ENCODE measurements around the gene JAK3. TPM values are rescaled to one million over a fixed set of nuclear protein-coding genes. Genes with fewer than 3 reads are reported as not detected.

Gene JAK3
- total RNA-seq, 1 donor from 2014 or later: 30.9 TPM

GRCh38 chr19:17794412-17794730 is 53.4 kb downstream of the JAK3 start:
- Mint-ChIP-seq H3K36me3 (ENCODE audit: low read depth, unreplicated experiment) (no peaks in the 10 kb centered on the region), H3K9me3 (ENCODE audit: unreplicated experiment) (no peaks in the 10 kb centered on the region), H3K4me1 (ENCODE audit: unreplicated experiment) (peaks cover 4% of the 10 kb centered on the region), H3K27ac (ENCODE audit: unreplicated experiment) (no peak overlapping the region), H3K4me3 (ENCODE audit: unreplicated experiment) (no peak overlapping the region), H3K27me3 (ENCODE audit: unreplicated experiment) (peaks cover 4% of the 10 kb centered on the region)
- no peak for TF ChIP-seq CTCF (IDR thresholded peaks at IDR 0.05; ENCODE audit: unreplicated experiment)
- DNase-seq (ENCODE audit: low spot score): no peak

- no peaks in the 10 kb centered on the region for H3K36me3 Mint-ChIP-seq (ENCODE audit: low read depth, unreplicated experiment)
- H3K27ac Mint-ChIP-seq (ENCODE audit: unreplicated experiment): no peak overlapping the region
- no peak overlapping the region for H3K4me3 Mint-ChIP-seq (ENCODE audit: unreplicated experiment)
- H3K27me3 Mint-ChIP-seq (ENCODE audit: unreplicated experiment): peaks cover 3% of the 10 kb centered on the region
- no peaks in the 10 kb centered on the region for H3K9me3 Mint-ChIP-seq (ENCODE audit: unreplicated experiment)
- no peak for TF ChIP-seq CTCF (IDR thresholded peaks at IDR 0.05; ENCODE audit: unreplicated experiment)
- H3K4me1 Mint-ChIP-seq (ENCODE audit: unreplicated experiment): peaks cover 4% of the 10 kb centered on the region
- DNase-seq (ENCODE audit: low spot score): no peak
Observed at GRCh38 chr19:17790059-17790780, 57.6 kb downstream of the JAK3 start.

- Mint-ChIP-seq H3K27ac (ENCODE audit: unreplicated experiment) (no peak overlapping the region), H3K36me3 (ENCODE audit: low read depth, unreplicated experiment) (no peaks in the 10 kb centered on the region), H3K4me1 (ENCODE audit: unreplicated experiment) (peaks cover 4% of the 10 kb centered on the region), H3K9me3 (ENCODE audit: unreplicated experiment) (no peaks in the 10 kb centered on the region), H3K27me3 (ENCODE audit: unreplicated experiment) (no peaks in the 10 kb centered on the region), H3K4me3 (ENCODE audit: unreplicated experiment) (no peak overlapping the region)
- no peak for TF ChIP-seq CTCF (IDR thresholded peaks at IDR 0.05; ENCODE audit: unreplicated experiment)
- no peak for DNase-seq (ENCODE audit: low spot score)
Observed at GRCh38 chr19:17788632-17789031, 59.1 kb downstream of the JAK3 start.

DNA sequence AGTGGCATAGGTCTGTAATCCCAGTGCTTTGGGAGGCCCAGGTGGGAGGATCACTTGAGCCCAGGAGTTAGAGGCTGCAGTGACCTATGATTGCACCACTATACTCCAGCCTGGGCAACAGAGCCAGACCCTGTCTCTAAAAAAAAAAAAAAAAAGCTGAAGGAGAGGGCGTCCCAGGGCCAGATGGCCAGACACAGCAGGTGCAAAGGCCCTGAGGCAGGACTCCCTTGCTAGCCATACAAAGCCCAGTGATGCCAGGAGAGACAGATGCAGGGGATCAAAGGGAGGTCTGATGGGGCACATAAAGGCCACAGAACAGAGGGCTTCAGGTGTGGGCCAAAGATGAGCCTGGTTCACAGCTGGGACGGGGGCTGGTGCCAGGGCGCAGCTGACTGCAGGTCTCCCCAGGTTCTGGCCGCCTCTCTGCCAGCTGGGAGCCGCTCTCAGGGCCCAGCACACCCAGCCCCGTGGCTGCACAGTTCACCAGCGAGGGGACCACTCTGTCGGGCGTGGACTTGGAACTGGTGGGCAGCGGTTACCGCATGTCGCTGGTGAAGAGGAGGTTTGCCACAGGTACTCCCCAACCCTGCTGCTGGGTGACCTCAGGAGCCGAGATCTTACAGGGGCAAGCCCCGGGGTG is 60.4 kb downstream of the JAK3 start:
- H3K9me3 Mint-ChIP-seq (ENCODE audit: unreplicated experiment): no peaks in the 10 kb centered on the region
- peaks cover 4% of the 10 kb centered on the region for H3K4me1 Mint-ChIP-seq (ENCODE audit: unreplicated experiment)
- no peak overlapping the region for H3K4me3 Mint-ChIP-seq (ENCODE audit: unreplicated experiment)
- no peak for DNase-seq (ENCODE audit: low spot score)
- no peaks in the 10 kb centered on the region for H3K36me3 Mint-ChIP-seq (ENCODE audit: low read depth, unreplicated experiment)
- no peak overlapping the region for H3K27ac Mint-ChIP-seq (ENCODE audit: unreplicated experiment)
- H3K27me3 Mint-ChIP-seq (ENCODE audit: unreplicated experiment): peaks cover 2% of the 10 kb centered on the region
- no peak for TF ChIP-seq CTCF (IDR thresholded peaks at IDR 0.05; ENCODE audit: unreplicated experiment)

Data from endothelial cell (in vitro differentiated cells).